T-helper 1 cell (primary cell): ENCODE results near the gene LPP.

Experiments
- DNase-seq, 5 donors: peaks; one replicate each; pipeline ENCODE4 v3.0.0-alpha.2; 2012 to 2020

LPP gene

GRCh38 chr3:188573291-188573940, 419.5 kb downstream of the LPP start:
- no peak for DNase-seq

- no peak for DNase-seq
These were observed 420.0 kb downstream of the LPP start for GRCh38 chr3:188573956-188574355.

- no peak for DNase-seq
These were observed 420.9 kb downstream of the LPP start for GRCh38 chr3:188574885-188575284.

GRCh38 chr3:188575501-188575900, 421.5 kb downstream of the LPP start:
- no peak for DNase-seq

GRCh38 chr3:188577539-188577938, 423.6 kb downstream of the LPP start:
- no peak for DNase-seq

- no peak for DNase-seq
These were observed 424.8 kb downstream of the LPP start for GRCh38 chr3:188578576-188579363.

- DNase-seq: no peak
These were observed 426.3 kb downstream of the LPP start for GRCh38 chr3:188580223-188580622.

GRCh38 chr3:188580659-188581058, 426.7 kb downstream of the LPP start:
- no peak for DNase-seq

GRCh38 chr3:188581365-188581764, 427.4 kb downstream of the LPP start:
- DNase-seq: no peak

- no peak for DNase-seq
These were observed 427.8 kb downstream of the LPP start for GRCh38 chr3:188581792-188582191.

- no peak for DNase-seq
These were observed 429.6 kb downstream of the LPP start for GRCh38 chr3:188583341-188584161.

- peak in 1 of 5 donors; percentile 15 for DNase-seq
These were observed 430.2 kb downstream of the LPP start for GRCh38 chr3:188584162-188584529.

- DNase-seq: peak in 1 of 5 donors; percentile 20
These were observed 431.2 kb downstream of the LPP start for GRCh38 chr3:188584958-188585689.

GRCh38 chr3:188589071-188589470, 435.1 kb downstream of the LPP start:
- no peak for DNase-seq

- DNase-seq: no peak
These were observed 435.8 kb downstream of the LPP start for GRCh38 chr3:188589771-188590170.

- no peak for DNase-seq
These were observed 436.6 kb downstream of the LPP start for GRCh38 chr3:188590557-188590956.

GRCh38 chr3:188594139-188594538, 440.2 kb downstream of the LPP start:
- no peak for DNase-seq

GRCh38 chr3:188595890-188596376, 442.0 kb downstream of the LPP start:
- DNase-seq: no peak

GRCh38 chr3:188598894-188599293, 444.9 kb downstream of the LPP start:
- no peak for DNase-seq

- DNase-seq: no peak
These were observed 448.2 kb downstream of the LPP start for GRCh38 chr3:188602111-188602510.

- no peak for DNase-seq
These were observed 448.7 kb downstream of the LPP start for GRCh38 chr3:188602620-188603019.

GRCh38 chr3:188604651-188605050, 450.7 kb downstream of the LPP start:
- DNase-seq: no peak

- DNase-seq: no peak
These were observed 451.3 kb downstream of the LPP start for GRCh38 chr3:188605231-188605630.
